ENCODE results near the gene TXNRD2. TPM values are rescaled to one million over a fixed set of nuclear protein-coding genes. Genes with fewer than 3 reads are reported as not detected.

TXNRD2 gene
- polyA plus RNA-seq, 1 donor from 2014 or later: 4.1 TPM

DNA sequence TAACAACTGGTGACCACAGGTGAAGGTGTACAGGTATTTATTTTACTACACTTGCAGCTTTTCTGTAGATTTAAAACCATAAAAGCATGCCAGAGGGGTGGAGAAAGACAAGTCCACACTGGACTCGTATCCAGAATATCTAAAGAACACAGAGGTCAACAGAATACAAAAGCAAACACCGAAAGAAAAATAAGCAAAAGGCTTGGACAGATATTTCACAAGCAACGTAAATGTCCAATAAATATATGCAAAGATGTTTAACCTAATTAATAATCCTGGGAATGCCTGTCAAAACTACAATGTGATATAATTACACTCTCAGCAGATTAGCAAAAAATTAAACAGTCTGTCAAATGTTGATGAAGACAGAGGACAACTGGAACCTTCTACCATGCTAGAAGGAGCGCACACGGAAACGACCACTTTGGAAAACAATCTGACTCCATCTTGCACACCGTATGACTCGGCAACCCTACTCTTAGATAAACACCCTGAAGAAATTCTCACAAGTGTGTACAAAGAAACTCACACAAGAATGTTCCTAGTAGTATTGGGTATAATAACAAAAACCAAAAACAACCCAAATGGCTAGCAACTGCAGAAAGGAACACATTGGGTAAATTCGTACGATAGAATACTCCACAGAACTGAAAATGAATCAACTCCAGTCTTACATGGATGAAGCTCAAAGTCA is 114.1 kb downstream of the TXNRD2 start:
- TF ChIP-seq, protein P1, sequence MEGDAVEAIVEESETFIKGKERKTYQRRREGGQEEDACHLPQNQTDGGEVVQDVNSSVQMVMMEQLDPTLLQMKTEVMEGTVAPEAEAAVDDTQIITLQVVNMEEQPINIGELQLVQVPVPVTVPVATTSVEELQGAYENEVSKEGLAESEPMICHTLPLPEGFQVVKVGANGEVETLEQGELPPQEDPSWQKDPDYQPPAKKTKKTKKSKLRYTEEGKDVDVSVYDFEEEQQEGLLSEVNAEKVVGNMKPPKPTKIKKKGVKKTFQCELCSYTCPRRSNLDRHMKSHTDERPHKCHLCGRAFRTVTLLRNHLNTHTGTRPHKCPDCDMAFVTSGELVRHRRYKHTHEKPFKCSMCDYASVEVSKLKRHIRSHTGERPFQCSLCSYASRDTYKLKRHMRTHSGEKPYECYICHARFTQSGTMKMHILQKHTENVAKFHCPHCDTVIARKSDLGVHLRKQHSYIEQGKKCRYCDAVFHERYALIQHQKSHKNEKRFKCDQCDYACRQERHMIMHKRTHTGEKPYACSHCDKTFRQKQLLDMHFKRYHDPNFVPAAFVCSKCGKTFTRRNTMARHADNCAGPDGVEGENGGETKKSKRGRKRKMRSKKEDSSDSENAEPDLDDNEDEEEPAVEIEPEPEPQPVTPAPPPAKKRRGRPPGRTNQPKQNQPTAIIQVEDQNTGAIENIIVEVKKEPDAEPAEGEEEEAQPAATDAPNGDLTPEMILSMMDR (IDR thresholded peaks at IDR 0.05; ENCODE audit: poor library complexity, severe bottlenecking): no peak
- TF ChIP-seq EZH2 (IDR thresholded peaks at IDR 0.05; ENCODE audit: borderline replicate concordance, insufficient read depth, low read length, poor library complexity, severe bottlenecking) (no peak), RAD21 (conservative IDR thresholded peaks at IDR 0.05) (no peak), SMC3 (conservative IDR thresholded peaks at IDR 0.05; ENCODE audit: poor library complexity) (no peak), POLR2AphosphoS5 (IDR thresholded peaks at IDR 0.05) (no peak), TAF1 (IDR thresholded peaks at IDR 0.05; ENCODE audit: low read depth) (no peak), EP300 (conservative IDR thresholded peaks at IDR 0.05; ENCODE audit: poor library complexity, severe bottlenecking) (no peak), MXI1 (conservative IDR thresholded peaks at IDR 0.05; ENCODE audit: poor library complexity, severe bottlenecking) (no peak)
- TF ChIP-seq, protein P2, sequence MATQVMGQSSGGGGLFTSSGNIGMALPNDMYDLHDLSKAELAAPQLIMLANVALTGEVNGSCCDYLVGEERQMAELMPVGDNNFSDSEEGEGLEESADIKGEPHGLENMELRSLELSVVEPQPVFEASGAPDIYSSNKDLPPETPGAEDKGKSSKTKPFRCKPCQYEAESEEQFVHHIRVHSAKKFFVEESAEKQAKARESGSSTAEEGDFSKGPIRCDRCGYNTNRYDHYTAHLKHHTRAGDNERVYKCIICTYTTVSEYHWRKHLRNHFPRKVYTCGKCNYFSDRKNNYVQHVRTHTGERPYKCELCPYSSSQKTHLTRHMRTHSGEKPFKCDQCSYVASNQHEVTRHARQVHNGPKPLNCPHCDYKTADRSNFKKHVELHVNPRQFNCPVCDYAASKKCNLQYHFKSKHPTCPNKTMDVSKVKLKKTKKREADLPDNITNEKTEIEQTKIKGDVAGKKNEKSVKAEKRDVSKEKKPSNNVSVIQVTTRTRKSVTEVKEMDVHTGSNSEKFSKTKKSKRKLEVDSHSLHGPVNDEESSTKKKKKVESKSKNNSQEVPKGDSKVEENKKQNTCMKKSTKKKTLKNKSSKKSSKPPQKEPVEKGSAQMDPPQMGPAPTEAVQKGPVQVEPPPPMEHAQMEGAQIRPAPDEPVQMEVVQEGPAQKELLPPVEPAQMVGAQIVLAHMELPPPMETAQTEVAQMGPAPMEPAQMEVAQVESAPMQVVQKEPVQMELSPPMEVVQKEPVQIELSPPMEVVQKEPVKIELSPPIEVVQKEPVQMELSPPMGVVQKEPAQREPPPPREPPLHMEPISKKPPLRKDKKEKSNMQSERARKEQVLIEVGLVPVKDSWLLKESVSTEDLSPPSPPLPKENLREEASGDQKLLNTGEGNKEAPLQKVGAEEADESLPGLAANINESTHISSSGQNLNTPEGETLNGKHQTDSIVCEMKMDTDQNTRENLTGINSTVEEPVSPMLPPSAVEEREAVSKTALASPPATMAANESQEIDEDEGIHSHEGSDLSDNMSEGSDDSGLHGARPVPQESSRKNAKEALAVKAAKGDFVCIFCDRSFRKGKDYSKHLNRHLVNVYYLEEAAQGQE (IDR thresholded peaks at IDR 0.05; ENCODE audit: borderline replicate concordance): no peak
- H3F3A ChIP-seq (ENCODE audit: insufficient read depth, low read length, poor library complexity, severe bottlenecking): no peaks in the 10 kb centered on the region
- no peak overlapping the region for H3K4me3 ChIP-seq (ENCODE audit: low read length)
- no peaks in the 10 kb centered on the region for H3K9me3 ChIP-seq (ENCODE audit: low read length)
- H3K9ac ChIP-seq (ENCODE audit: low read length): no peak overlapping the region
- H3K9me2 ChIP-seq (ENCODE audit: insufficient read depth, low read length): no peaks in the 10 kb centered on the region
- H4K20me1 ChIP-seq (ENCODE audit: insufficient read depth): no peaks in the 10 kb centered on the region
- H3K79me2 ChIP-seq (replicated peaks; ENCODE audit: insufficient read depth, low read length): no peaks in the 10 kb centered on the region
- no peak overlapping the region for H3K4me2 ChIP-seq (ENCODE audit: low read length)
- no peak overlapping the region for H2AFZ ChIP-seq (ENCODE audit: low read depth, low read length)
- no peaks in the 10 kb centered on the region for H3K27me3 ChIP-seq (ENCODE audit: insufficient read depth, low read depth, low read length)
- no peak overlapping the region for H3K27ac ChIP-seq (ENCODE audit: low read length)
- H3K36me3 ChIP-seq (ENCODE audit: insufficient read depth, low read length): no peaks in the 10 kb centered on the region

DNA sequence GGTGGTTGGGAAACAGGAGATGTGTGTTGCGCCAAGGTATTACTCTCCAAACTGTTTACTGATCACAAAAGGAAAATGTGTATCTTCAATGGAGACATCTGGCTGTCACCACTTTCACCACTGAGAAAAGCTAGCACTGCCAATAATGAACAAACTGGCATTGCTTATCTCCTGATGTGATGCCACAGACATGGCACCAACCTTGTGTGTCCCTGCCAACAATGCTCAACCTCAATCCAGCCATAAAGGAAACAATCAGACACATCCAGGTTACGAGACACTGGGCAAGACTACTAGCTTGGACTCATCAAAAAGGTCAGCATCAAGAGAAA is 115.0 kb downstream of the TXNRD2 start:
- Histone ChIP-seq H2AFZ (ENCODE audit: low read depth, low read length) (no peak overlapping the region), H3K4me2 (ENCODE audit: low read length) (no peak overlapping the region), H4K20me1 (ENCODE audit: insufficient read depth) (no peaks in the 10 kb centered on the region), H3K9me2 (ENCODE audit: insufficient read depth, low read length) (no peaks in the 10 kb centered on the region), H3F3A (ENCODE audit: insufficient read depth, low read length, poor library complexity, severe bottlenecking) (no peaks in the 10 kb centered on the region), H3K9me3 (ENCODE audit: low read length) (no peaks in the 10 kb centered on the region), H3K27me3 (ENCODE audit: insufficient read depth, low read depth, low read length) (no peaks in the 10 kb centered on the region), H3K9ac (ENCODE audit: low read length) (no peak overlapping the region), H3K36me3 (ENCODE audit: insufficient read depth, low read length) (no peaks in the 10 kb centered on the region), H3K4me3 (ENCODE audit: low read length) (no peak overlapping the region), H3K79me2 (replicated peaks; ENCODE audit: insufficient read depth, low read length) (no peaks in the 10 kb centered on the region), H3K27ac (ENCODE audit: low read length) (no peak overlapping the region)
- TF ChIP-seq SMC3 (conservative IDR thresholded peaks at IDR 0.05; ENCODE audit: poor library complexity) (no peak), POLR2AphosphoS5 (IDR thresholded peaks at IDR 0.05) (no peak), RAD21 (conservative IDR thresholded peaks at IDR 0.05) (no peak), EP300 (conservative IDR thresholded peaks at IDR 0.05; ENCODE audit: poor library complexity, severe bottlenecking) (no peak), MXI1 (conservative IDR thresholded peaks at IDR 0.05; ENCODE audit: poor library complexity, severe bottlenecking) (no peak)
- TF ChIP-seq, protein P2 (IDR thresholded peaks at IDR 0.05; ENCODE audit: borderline replicate concordance): no peak
